HepG2 (cell line): ENCODE measurements around the gene ATPAF2. TPM values are rescaled to one million over a fixed set of nuclear protein-coding genes. Genes with fewer than 3 reads are reported as not detected.

ENCODE experiments used
- AHDC1 ChIP-seq: sonication (generic); formaldehyde crosslinking; IDR thresholded peaks from 2 replicates; pipeline ENCODE4 v1.5.1; 2020; ENCODE audit warnings: mild to moderate bottlenecking, missing genetic modification reagents, borderline replicate concordance
- ARID2 ChIP-seq: sonication (generic); formaldehyde crosslinking; IDR thresholded peaks from 2 replicates; pipeline ENCODE4 v1.8.1; 2022; ENCODE audit warnings: mild to moderate bottlenecking, missing genetic modification reagents, borderline replicate concordance
- CBX1 ChIP-seq: IDR thresholded peaks from one replicate; pipeline ENCODE4 v1.6.1; 2016; ENCODE audit warnings: antibody characterized with exemption, low read depth
- HOXD1 ChIP-seq: sonication (generic); formaldehyde crosslinking; IDR thresholded peaks from 2 replicates; pipeline ENCODE4 v1.5.0; 2020; ENCODE audit warnings: missing genetic modification reagents
- KAT8 ChIP-seq: IDR thresholded peaks from 2 replicates; pipeline ENCODE4 v1.6.1; 2016; ENCODE audit warnings: missing genetic modification reagents, missing compliant biosample characterization
- SKI ChIP-seq: fragments of 450-650 bp; IDR thresholded peaks from one replicate; pipeline ENCODE4 v1.6.1; 2018; ENCODE audit warnings: mild to moderate bottlenecking; ENCODE audit not compliant: partially characterized antibody
- TBX3 ChIP-seq: fragments of 450-650 bp; IDR thresholded peaks from 2 replicates; pipeline ENCODE4 v1.6.1; 2017; ENCODE audit warnings: antibody characterized with exemption, mild to moderate bottlenecking, inconsistent platforms, borderline replicate concordance
- ZNF253 ChIP-seq: sonication (generic); formaldehyde crosslinking; IDR thresholded peaks from 2 replicates; pipeline ENCODE4 v1.8.0; 2022; ENCODE audit warnings: mild to moderate bottlenecking, missing genetic modification reagents, borderline replicate concordance
- ZNF329 ChIP-seq: sonication (generic); formaldehyde crosslinking; IDR thresholded peaks from 2 replicates; pipeline ENCODE4 v1.9.0; 2021; ENCODE audit warnings: low read depth, mild to moderate bottlenecking, missing genetic modification reagents
- polyA plus RNA-seq, 8 experiments: library from polyadenylated mRNA; depleted of rRNA in 3 of 8; stranded (reverse) in 7 of 8; unstranded in 1 of 8; fragments of >200 nt; fragmentation: Illumina TruSeq in 4 of 8; extraction: Trizol in 4 of 8; gene quantifications; 2 replicates each; pipeline versions ENCODE4 v1.2.1 to v1.2.3, GENCODE V29; 2011 to 2016; ENCODE audit warnings: low read depth in 4 of 8, missing spikeins in 1 of 8, mixed read lengths in 1 of 8; ENCODE audit not compliant: insufficient read depth in 1 of 8
- total RNA-seq, 5 experiments: library from RNA; depleted of rRNA; stranded (reverse); fragments of >200 nt; fragmentation: Illumina TruSeq; extraction: Trizol; gene quantifications; 2 replicates each; pipeline ENCODE4 v1.2.3, GENCODE V29; 2016; ENCODE audit warnings: low read depth in 1 of 5
- TF ChIP-seq, protein P1 (sequence below): sonication (generic); formaldehyde crosslinking; IDR thresholded peaks from 2 replicates; pipeline ENCODE4 v1.4.0; 2020; ENCODE audit warnings: missing genetic modification reagents, borderline replicate concordance
- TF ChIP-seq, protein P2 (sequence below): sonication (generic); formaldehyde crosslinking; IDR thresholded peaks from 2 replicates; pipeline ENCODE4 v1.5.0; 2020; ENCODE audit warnings: missing genetic modification reagents
- TF ChIP-seq, protein P3 (sequence below): sonication (generic); formaldehyde crosslinking; IDR thresholded peaks from 2 replicates; pipeline ENCODE4 v1.8.0; 2022; ENCODE audit warnings: mild to moderate bottlenecking, missing genetic modification reagents; ENCODE audit not compliant: insufficient replicate concordance

The ATPAF2 gene
- total and polyA plus RNA-seq, 2 of the 13 experiments (the other 11 are each of a cell fraction or from before 2014, with no cell fraction given): 15.0 to 16.5 TPM

DNA sequence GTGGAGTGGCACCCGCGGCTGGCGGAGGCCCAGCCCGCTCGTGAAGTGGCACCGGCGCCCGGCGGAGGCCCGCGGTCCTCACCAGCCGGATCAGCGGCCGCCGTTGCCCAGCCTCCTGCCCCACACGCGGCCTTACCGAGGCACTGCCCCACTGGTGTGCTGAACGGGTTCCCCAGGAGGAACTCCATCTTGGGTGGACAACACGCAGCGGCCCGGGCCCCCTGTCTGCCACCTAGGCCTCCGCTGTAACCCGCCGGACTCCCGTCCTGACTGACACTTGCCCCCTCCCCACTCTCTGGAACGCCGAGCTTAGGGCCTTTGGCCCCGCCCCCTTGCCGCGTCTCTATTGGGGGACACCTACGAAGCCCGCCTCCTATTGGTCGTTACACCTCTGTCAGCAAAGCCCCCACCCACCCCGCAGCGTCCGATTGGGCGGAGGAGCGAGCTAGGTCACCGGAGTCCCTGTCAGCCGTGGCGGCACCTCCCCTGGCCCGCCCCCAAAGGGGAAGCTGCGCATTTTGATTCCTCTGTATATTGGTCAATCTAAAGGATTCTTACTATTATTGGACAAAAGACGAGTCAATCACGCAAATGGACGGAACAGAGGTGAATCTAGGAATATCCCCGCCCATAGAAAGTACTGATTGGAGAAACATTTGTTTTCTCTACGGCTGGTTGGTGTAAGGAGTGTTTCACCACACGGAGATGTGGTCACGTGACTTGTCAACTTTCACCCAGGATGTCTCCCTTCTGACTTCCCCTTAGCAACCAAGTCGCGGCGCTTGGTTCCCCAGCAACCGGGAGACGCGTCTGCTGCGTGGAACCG lies 66.6 kb downstream of the ATPAF2 start, which contains the start of the genes DRC3 and TOM1L2 (continued):
- TF ChIP-seq AHDC1 (CRISPR knock-in tag): peak; percentile 45; the same call in 1 of the 2 replicates
- TF ChIP-seq ZNF253: no peak
- no peak for TF ChIP-seq ARID2 (CRISPR knock-in tag)
- no peak; the same call in 1 of the 2 replicates for TF ChIP-seq ZNF329 (CRISPR knock-in tag)
- TF ChIP-seq, protein P1, sequence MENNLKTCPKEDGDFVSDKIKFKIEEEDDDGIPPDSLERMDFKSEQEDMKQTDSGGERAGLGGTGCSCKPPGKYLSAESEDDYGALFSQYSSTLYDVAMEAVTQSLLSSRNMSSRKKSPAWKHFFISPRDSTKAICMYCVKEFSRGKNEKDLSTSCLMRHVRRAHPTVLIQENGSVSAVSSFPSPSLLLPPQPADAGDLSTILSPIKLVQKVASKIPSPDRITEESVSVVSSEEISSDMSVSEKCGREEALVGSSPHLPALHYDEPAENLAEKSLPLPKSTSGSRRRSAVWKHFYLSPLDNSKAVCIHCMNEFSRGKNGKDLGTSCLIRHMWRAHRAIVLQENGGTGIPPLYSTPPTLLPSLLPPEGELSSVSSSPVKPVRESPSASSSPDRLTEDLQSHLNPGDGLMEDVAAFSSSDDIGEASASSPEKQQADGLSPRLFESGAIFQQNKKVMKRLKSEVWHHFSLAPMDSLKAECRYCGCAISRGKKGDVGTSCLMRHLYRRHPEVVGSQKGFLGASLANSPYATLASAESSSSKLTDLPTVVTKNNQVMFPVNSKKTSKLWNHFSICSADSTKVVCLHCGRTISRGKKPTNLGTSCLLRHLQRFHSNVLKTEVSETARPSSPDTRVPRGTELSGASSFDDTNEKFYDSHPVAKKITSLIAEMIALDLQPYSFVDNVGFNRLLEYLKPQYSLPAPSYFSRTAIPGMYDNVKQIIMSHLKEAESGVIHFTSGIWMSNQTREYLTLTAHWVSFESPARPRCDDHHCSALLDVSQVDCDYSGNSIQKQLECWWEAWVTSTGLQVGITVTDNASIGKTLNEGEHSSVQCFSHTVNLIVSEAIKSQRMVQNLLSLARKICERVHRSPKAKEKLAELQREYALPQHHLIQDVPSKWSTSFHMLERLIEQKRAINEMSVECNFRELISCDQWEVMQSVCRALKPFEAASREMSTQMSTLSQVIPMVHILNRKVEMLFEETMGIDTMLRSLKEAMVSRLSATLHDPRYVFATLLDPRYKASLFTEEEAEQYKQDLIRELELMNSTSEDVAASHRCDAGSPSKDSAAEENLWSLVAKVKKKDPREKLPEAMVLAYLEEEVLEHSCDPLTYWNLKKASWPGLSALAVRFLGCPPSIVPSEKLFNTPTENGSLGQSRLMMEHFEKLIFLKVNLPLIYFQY (CRISPR knock-in tag): no peak
- TF ChIP-seq HOXD1 (CRISPR knock-in tag): no peak
- peak; percentile 89; the same call in 1 of the 2 replicates for TF ChIP-seq TBX3
- TF ChIP-seq, protein P2, sequence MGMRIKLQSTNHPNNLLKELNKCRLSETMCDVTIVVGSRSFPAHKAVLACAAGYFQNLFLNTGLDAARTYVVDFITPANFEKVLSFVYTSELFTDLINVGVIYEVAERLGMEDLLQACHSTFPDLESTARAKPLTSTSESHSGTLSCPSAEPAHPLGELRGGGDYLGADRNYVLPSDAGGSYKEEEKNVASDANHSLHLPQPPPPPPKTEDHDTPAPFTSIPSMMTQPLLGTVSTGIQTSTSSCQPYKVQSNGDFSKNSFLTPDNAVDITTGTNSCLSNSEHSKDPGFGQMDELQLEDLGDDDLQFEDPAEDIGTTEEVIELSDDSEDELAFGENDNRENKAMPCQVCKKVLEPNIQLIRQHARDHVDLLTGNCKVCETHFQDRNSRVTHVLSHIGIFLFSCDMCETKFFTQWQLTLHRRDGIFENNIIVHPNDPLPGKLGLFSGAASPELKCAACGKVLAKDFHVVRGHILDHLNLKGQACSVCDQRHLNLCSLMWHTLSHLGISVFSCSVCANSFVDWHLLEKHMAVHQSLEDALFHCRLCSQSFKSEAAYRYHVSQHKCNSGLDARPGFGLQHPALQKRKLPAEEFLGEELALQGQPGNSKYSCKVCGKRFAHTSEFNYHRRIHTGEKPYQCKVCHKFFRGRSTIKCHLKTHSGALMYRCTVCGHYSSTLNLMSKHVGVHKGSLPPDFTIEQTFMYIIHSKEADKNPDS: no peak
- peak; percentile 32 for TF ChIP-seq SKI
- peak; percentile 33; the same call in 1 of the 2 replicates for TF ChIP-seq KAT8 (CRISPR knock-in tag)
- TF ChIP-seq, protein P3, sequence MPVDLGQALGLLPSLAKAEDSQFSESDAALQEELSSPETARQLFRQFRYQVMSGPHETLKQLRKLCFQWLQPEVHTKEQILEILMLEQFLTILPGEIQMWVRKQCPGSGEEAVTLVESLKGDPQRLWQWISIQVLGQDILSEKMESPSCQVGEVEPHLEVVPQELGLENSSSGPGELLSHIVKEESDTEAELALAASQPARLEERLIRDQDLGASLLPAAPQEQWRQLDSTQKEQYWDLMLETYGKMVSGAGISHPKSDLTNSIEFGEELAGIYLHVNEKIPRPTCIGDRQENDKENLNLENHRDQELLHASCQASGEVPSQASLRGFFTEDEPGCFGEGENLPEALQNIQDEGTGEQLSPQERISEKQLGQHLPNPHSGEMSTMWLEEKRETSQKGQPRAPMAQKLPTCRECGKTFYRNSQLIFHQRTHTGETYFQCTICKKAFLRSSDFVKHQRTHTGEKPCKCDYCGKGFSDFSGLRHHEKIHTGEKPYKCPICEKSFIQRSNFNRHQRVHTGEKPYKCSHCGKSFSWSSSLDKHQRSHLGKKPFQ (CRISPR knock-in tag): no peak
- no peak for TF ChIP-seq CBX1
